ENCODE data around the gene TMEM35B.
"Not testable (repeated sequence)": the region's sequence is repeated elsewhere in the genome, so short reads cannot be mapped to it uniquely, and the experiment has no call there.

Gene TMEM35B

DNA sequence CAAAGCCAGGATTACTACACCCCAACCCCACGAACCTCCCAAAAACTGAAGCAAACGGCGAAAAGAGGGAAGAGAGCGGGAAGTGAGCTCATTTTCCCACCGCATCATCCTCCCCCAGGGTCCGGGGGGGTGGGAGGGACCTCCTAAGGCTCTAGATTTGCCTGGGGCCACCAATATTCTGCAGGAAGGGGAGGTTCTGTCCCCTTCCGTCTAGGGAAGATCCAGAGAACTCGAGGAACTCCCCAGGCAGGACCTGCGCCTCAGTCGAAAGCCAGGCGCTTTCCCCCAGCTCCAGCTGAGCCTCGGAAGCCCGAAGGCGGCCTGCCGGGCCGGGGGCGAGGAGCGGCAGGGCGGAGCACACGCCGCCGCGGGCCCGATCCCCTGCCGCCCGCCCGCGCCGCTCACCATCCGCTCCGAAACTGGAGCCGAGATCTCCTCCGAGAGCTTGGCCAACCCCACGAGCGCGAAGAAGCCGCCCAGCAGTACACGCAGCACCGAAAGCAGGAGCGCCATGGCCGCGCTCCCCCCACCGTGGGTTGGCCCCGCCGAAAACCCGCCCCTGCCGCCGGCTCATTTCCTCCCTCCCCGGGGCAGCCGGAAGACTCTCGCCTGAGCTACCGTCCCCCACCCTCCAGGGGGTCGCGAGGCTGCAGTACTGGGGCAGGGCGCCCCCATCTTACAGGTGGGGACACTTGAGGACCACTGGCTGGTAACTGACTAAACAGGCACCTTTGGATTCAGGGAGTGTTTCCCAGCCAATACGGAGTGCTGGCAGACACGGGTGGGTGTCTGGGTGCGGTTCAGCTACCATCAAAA is at the start of gene TMEM35B:
TSS of gene TMEM35B (minus strand) at position 555 of the 816 bp plus-strand sequence. CDS start at position 513, 42 bp downstream.
- Mint-ChIP-seq H3K4me1 (peaks cover 40% of the 10 kb centered on the region), H3K27ac (peak within 1 kb of the TSS; percentile 87), H3K9me3 (no peaks in the 10 kb centered on the region), H3K4me3 (peak within 1 kb of the TSS; percentile 89), H3K27me3 (no peaks in the 10 kb centered on the region), H3K36me3 (peaks cover 19% of the 10 kb centered on the region)
- ATAC-seq = peak; percentile 93

DNA sequence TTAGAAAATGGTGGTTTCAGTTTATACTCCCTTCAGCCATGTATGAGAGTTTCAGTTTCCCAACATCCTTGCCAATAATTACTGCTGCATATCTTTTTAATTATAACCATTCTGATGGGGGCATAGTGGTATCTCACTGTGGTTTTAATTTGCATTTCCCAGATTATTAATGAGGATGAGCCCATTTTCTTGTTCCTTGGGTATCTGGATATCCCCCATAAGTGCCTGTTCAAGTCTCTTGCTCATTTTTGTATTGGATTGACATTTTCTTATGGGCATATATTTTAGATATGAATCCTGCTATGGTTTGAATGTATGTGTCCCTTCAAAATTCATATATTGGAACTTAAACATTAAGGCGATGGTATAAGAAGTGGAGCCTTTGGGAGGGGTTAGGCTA is 48.2 kb upstream of the TMEM35B start:
- H3K27ac Mint-ChIP-seq = no peak overlapping the region
- H3K4me1 Mint-ChIP-seq = peaks cover 16% of the 10 kb centered on the region
- no peak for ATAC-seq
- no peak overlapping the region for H3K4me3 Mint-ChIP-seq
- H3K36me3 Mint-ChIP-seq = peaks cover 12% of the 10 kb centered on the region
- no peaks in the 10 kb centered on the region for H3K9me3 Mint-ChIP-seq
- H3K27me3 Mint-ChIP-seq = peaks cover under 1% of the 10 kb centered on the region

DNA sequence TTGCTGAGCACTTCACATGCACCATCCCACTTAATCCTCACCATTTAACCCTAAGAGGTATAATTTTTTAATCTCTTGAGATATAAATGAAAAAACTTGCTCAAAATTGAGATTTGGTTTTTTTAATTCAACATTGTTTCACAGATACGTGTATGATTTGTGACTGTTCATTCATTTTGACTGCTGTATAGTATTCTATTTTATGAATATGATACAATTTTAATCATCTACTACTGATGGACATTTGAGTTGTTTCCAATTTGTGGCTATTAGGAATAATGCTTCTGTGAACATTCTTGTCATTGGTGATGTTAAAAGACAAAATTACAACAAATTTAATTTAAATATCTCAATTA is 47.2 kb upstream of the TMEM35B start:
- Mint-ChIP-seq H3K27me3 (no peaks in the 10 kb centered on the region), H3K4me1 (peaks cover 22% of the 10 kb centered on the region), H3K27ac (no peak overlapping the region), H3K9me3 (no peaks in the 10 kb centered on the region), H3K36me3 (peaks cover 17% of the 10 kb centered on the region), H3K4me3 (peak overlapping the region; percentile 51)
- ATAC-seq = no peak

DNA sequence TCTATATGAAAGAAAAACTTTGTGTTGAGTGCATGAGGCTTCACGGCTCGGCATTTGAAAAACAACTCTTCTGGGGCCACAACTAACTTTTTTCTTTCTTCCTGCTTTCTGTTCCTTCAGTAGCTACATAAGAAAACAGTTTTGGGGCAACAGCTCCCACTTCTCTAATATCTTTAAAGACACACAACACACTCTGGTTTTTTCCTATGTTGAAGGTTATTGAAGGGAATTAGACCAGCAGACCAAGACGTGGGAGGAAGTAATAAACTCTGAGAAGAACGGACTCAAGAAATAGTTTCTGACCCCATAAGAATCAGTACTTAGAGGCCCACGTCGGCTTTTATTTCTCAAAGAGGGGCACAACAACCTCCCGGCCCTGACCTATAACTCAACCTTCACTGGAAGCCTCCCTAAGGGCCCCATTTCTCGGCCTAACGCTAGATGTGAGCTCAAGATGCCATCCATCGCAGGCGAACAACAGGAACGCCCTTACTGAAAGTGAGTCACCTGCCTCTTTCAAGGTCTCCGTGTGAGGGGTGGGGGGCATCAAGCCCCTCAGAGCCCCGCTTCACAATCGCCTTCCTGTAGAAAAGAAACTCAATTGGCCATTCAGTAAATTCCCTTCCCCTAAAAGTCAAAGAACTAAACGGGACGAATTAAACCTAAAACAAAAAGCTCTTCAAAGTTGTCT is 45.8 kb upstream of the TMEM35B start:
- Mint-ChIP-seq H3K4me3 (peak overlapping the region; percentile 100), H3K36me3 (peaks cover 27% of the 10 kb centered on the region), H3K4me1 (peaks cover 32% of the 10 kb centered on the region), H3K9me3 (no peaks in the 10 kb centered on the region), H3K27ac (peak overlapping the region; percentile 96), H3K27me3 (no peaks in the 10 kb centered on the region)
- ATAC-seq = peak; percentile 82

DNA sequence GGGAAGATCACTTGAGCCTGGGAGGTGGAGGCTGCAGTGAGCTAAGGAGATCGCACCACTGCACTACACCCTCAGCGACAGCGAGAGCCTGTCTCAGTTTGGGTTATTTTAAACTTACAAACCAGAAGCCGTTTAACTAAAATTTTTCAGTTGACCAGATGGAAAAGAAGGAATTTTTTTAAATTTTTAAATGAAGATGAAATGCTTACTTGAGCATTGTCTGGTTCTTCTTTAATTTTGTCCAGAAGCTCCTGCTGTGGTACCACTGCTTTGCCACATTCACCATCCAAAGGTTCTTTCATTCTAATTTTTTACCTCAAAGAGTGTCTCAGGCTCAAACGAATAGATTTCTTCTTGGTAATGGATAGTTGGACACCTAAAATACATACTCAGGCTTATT is 45.2 kb upstream of the TMEM35B start:
- H3K27me3 Mint-ChIP-seq = no peaks in the 10 kb centered on the region
- peak overlapping the region; percentile 96 for H3K27ac Mint-ChIP-seq
- H3K36me3 Mint-ChIP-seq = peaks cover 32% of the 10 kb centered on the region
- H3K9me3 Mint-ChIP-seq = no peaks in the 10 kb centered on the region
- no peak for ATAC-seq
- H3K4me3 Mint-ChIP-seq = peak overlapping the region; percentile 100
- peaks cover 37% of the 10 kb centered on the region for H3K4me1 Mint-ChIP-seq

DNA sequence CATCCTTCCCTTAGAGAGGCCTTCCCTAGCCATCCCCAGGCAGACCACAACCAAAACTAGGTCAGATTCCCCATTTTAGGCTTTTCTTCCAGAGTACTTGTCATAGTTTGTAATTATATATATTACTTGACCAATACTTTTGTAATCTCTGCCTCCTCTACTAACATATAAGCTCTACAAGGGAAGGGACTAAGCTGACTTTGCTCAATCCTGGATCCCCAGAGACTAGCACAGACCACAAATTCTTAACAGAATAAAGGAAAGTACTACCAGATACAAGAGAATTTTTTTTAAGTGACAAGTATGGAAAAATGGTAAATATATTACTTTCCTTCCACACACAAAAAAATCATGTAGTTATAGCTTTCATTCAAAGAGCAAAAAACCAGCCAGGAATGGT is 44.6 kb upstream of the TMEM35B start:
- Mint-ChIP-seq H3K27me3 (no peaks in the 10 kb centered on the region), H3K9me3 (no peaks in the 10 kb centered on the region), H3K4me3 (peak overlapping the region; percentile 100), H3K27ac (peak overlapping the region; percentile 96), H3K4me1 (peaks cover 39% of the 10 kb centered on the region), H3K36me3 (peaks cover 34% of the 10 kb centered on the region)
- ATAC-seq = no peak

DNA sequence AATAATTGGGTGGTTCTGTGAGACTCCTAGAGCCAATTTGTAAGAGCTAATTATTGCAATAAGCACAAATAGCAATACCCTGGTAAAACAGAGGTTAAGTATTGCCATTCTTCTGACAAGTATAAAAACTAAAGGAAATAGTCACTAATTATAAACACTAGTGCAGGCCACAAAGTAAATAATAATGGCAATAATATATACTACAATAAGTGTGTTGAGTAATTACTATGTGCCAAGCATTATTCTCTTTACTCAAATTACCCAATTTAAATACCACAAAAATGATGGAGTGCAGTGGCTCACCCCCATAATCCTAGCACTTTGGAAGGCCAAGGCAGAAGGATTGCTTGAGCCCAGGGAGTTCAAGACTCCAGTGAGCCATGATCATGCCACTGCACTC is 31.3 kb upstream of the TMEM35B start:
- H3K36me3 Mint-ChIP-seq = peaks cover 25% of the 10 kb centered on the region
- H3K27me3 Mint-ChIP-seq = no peaks in the 10 kb centered on the region
- H3K27ac Mint-ChIP-seq = no peak overlapping the region
- no peaks in the 10 kb centered on the region for H3K9me3 Mint-ChIP-seq
- no peaks in the 10 kb centered on the region for H3K4me1 Mint-ChIP-seq
- no peak overlapping the region for H3K4me3 Mint-ChIP-seq
- ATAC-seq = no peak

DNA sequence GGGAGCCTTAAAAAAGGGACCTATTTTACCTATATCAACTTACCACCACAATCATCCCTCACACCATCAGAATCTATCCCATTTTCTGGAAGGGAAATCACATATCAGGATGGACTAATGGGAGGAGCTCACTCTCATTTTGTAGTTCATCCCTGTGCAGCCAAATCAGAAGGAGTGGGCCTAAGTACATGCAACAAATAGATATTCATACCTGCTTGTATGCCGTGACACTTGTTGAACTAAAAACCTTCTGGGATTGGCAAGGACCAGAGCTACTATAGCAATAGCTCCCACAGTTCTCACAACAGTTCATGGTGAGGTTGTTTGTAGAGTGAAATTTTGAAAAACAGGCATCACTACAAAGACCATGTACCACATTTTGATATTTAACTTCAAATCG is 29.3 kb upstream of the TMEM35B start:
- Mint-ChIP-seq H3K27ac (no peak overlapping the region), H3K36me3 (peaks cover 36% of the 10 kb centered on the region), H3K27me3 (no peaks in the 10 kb centered on the region), H3K4me3 (no peak overlapping the region), H3K4me1 (no peaks in the 10 kb centered on the region), H3K9me3 (no peaks in the 10 kb centered on the region)
- ATAC-seq = no peak

DNA sequence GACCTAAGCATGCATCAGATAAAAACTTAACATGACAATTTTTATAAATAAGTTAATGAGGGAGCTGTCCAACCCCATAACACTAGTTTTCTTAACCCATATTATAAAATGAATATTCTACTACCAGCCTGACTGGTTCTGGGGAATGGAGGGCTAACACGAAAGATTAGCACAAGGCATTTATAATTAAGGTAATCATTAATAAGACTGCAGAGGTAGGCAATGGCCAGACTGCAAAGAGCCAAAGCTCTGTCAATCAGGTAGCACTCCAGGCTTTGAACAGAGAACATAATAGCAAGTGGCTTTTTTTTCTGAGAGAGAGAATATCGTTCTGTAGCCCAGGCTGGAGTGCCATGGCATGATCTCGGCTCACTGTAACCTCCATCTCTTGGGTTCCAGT is 20.6 kb upstream of the TMEM35B start:
- H3K36me3 Mint-ChIP-seq = peaks cover 27% of the 10 kb centered on the region
- no peaks in the 10 kb centered on the region for H3K27me3 Mint-ChIP-seq
- H3K4me1 Mint-ChIP-seq = no peaks in the 10 kb centered on the region
- no peak for ATAC-seq
- no peak overlapping the region for H3K27ac Mint-ChIP-seq
- H3K9me3 Mint-ChIP-seq = no peaks in the 10 kb centered on the region
- no peak overlapping the region for H3K4me3 Mint-ChIP-seq

DNA sequence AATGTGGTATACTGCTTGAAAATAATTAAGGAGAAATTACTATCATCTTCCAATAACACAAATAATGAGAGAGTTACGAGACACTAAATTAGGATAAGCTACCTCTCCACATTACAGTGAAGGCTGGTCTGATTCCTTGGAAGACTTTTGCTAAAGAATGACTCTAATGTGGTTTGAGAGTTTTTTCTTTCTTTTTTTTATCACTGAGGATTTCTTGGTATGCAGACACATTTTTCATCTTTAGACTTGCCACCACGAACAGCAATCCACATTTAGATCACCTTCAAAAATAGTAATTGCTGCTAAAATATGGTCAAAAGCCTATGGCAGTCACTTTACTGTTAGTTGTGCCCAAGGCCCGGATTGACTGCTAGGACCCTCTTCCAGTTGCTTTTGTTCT is 16.6 kb upstream of the TMEM35B start:
- H3K27ac Mint-ChIP-seq = no peak overlapping the region
- ATAC-seq = no peak

DNA sequence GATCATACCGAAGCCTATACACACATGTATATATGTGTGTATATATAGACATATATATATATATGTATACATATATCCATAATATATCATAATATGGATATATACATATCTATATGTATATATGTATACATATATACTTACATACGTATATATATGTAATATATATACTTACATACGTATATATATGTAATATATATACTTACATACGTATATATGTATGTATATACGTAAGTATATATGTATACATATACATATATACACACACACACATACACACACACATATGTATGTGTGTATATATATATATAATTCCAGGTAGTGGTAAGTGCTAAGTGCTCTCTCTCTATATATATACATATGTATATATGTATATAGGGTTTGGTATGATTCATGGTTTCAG is 9.7 kb upstream of the TMEM35B start:
- Mint-ChIP-seq H3K36me3 (peaks cover 43% of the 10 kb centered on the region), H3K4me1 (no peaks in the 10 kb centered on the region)

More for the DNA sequence above, 16.6 kb upstream of the TMEM35B start:
- H3K27me3 Mint-ChIP-seq = no peaks in the 10 kb centered on the region
- no peaks in the 10 kb centered on the region for H3K9me3 Mint-ChIP-seq
- H3K4me1 Mint-ChIP-seq = no peaks in the 10 kb centered on the region
- no peak overlapping the region for H3K4me3 Mint-ChIP-seq
- H3K36me3 Mint-ChIP-seq = peaks cover 45% of the 10 kb centered on the region

DNA sequence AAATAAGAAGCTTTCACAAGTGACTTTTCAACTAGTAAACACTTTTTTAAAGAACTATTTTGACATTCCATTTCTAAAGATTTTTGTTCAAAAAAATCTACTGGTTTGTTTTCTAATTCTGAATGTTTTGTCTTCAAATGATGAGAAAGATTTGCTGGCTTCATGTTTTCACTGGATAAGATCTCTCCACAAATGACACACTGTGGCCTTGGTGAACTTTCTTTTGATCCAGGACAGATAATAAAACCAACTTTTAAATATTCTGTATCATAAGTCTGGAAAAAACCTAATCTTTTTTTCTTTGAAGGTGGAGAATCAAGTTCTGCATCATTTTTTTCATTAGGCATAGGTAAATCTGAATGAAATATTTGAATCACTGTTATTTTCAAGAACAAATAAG is 3.4 kb upstream of the TMEM35B start:
- ATAC-seq = no peak
- Mint-ChIP-seq H3K36me3 (peaks cover 18% of the 10 kb centered on the region), H3K4me3 (no peak overlapping the region), H3K27me3 (no peaks in the 10 kb centered on the region), H3K9me3 (no peaks in the 10 kb centered on the region), H3K4me1 (peaks cover 11% of the 10 kb centered on the region), H3K27ac (no peak overlapping the region)

More for the DNA sequence above, 9.7 kb upstream of the TMEM35B start:
- Mint-ChIP-seq H3K9me3 (no peaks in the 10 kb centered on the region), H3K4me3 (no peak overlapping the region), H3K27me3 (no peaks in the 10 kb centered on the region), H3K27ac (no peak overlapping the region)
- ATAC-seq = no peak

DNA sequence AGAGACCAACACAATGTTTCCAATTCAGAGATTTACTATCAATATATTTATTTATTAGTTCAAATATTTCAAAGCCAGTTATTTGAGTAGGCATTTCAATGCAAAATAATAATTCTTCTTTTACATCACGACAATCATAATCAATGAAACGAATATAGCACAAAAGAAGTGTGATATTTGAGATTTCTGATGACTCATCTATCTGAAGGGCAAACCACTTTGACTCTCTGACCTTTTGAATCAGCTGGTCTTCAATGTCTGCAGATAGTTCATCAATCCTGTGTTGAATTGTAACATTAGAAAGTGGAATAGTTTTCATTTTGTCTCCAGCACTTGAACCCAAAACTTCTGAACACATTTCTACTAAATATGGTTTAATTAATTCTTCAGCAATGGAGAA is 3.0 kb upstream of the TMEM35B start:
- Mint-ChIP-seq H3K4me3 (no peak overlapping the region), H3K9me3 (no peaks in the 10 kb centered on the region), H3K4me1 (peaks cover 15% of the 10 kb centered on the region), H3K27ac (no peak overlapping the region), H3K36me3 (peaks cover 18% of the 10 kb centered on the region), H3K27me3 (no peaks in the 10 kb centered on the region)
- no peak for ATAC-seq

DNA sequence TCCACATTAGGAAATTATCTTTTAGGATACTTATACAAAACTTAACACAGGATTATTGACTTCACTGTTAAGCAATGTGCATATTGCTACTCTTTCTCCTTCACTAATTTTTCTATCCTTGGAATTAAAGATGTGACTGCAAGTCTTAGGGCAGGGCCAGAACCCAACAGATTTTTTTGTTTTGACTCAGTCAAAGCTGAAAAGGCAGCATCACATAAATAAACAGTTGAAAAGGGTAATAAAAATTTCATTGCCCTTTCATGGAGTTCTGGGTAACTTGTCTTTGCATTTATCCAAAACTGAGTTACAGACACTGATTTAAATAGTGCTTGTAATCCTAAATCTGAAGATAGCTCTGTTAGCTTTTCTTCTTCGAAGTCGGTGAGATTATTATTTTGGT is 1.9 kb upstream of the TMEM35B start:
- Mint-ChIP-seq H3K4me3 (no peak overlapping the region), H3K4me1 (peaks cover 25% of the 10 kb centered on the region), H3K36me3 (peaks cover 18% of the 10 kb centered on the region), H3K27ac (no peak overlapping the region), H3K27me3 (no peaks in the 10 kb centered on the region), H3K9me3 (no peaks in the 10 kb centered on the region)
- ATAC-seq = no peak

DNA sequence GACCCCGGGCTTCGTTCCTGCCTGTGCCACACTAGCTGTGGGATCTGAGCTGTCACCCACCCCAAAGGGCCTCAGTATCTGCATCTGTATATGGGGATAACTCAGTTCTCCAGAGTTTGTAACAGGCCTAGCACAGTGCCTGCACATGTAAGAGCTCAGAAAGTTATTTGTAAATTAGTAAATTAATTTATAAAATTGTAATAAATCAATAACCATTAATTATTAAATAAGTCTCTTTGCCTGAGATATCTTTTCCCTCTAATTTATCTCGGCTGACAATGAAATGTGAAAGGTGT is 410 bp upstream of the TMEM35B start:
- H3K36me3 Mint-ChIP-seq = peaks cover 19% of the 10 kb centered on the region
- H3K9me3 Mint-ChIP-seq, H3K27me3 Mint-ChIP-seq, ATAC-seq: not testable (repeated sequence)
- H3K4me3 Mint-ChIP-seq = peak overlapping the region; percentile 89
- peaks cover 36% of the 10 kb centered on the region for H3K4me1 Mint-ChIP-seq
- H3K27ac Mint-ChIP-seq = peak overlapping the region; percentile 87

DNA sequence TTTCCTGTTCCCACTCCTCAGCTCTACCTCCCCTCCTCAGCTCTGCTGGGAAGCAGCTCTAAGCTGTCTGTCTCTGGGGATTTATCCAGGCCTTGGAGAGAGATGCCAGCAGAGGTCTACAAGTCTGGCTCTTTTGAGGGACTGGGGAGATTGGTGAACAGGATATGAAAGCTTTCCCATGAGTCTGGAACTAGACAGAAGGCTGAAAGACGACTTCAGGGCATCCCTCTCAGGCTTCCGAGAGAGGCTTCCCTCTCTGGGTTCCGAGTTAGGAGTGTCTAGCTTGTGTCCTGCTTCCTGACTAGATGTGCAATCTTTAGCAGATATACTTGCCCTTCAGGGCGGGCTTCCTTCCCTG is 733 bp downstream of the TMEM35B start:
- Mint-ChIP-seq H3K36me3 (peaks cover 13% of the 10 kb centered on the region), H3K27me3 (no peaks in the 10 kb centered on the region), H3K9me3 (no peaks in the 10 kb centered on the region), H3K27ac (peak overlapping the region; percentile 87), H3K4me3 (peak overlapping the region; percentile 86), H3K4me1 (peaks cover 40% of the 10 kb centered on the region)
- ATAC-seq = peak; percentile 22
